ENCODE data around the gene CMBL. TPM values are rescaled to one million over a fixed set of nuclear protein-coding genes. Genes with fewer than 3 reads are reported as not detected.

CMBL gene
- total and polyA plus RNA-seq, 8 donors = 6.2 to 20.3 (median 11.6) TPM

- Histone ChIP-seq H3K27me3 (no peaks in the 10 kb centered on the region), H3K4me1 (no peaks in the 10 kb centered on the region), H3K4me3 (no peak overlapping the region), H3K27ac (no peak overlapping the region), H3K36me3 (peaks cover 7 to 76% (median 45%) of the 10 kb centered on the region in 3 donors), H3K9me3 (no peaks in the 10 kb centered on the region)
- FAIRE-seq = no peak
- WGBS, 2 donors = 59 to 66% methylated on average over 18 of the region's 18 CpGs
- no peak for TF ChIP-seq CTCF (IDR thresholded peaks at IDR 0.05)
- no peak for DNase-seq
- ATAC-seq = peak in 1 of 4 donors; percentile 17
- intact Hi-C loops (cut with DNase I) = no loop called here
These were observed 45.5 kb downstream of the CMBL start for GRCh38 chr5:10262121-10262774.

- TF ChIP-seq CTCF (IDR thresholded peaks at IDR 0.05) = no peak
- Histone ChIP-seq H3K9me3 (no peaks in the 10 kb centered on the region), H3K4me1 (no peaks in the 10 kb centered on the region), H3K36me3 (peaks cover 7 to 88% (median 54%) of the 10 kb centered on the region in 3 donors), H3K27me3 (no peaks in the 10 kb centered on the region), H3K27ac (no peak overlapping the region), H3K4me3 (no peak overlapping the region)
- intact Hi-C loops (cut with DNase I) = no loop called here
- WGBS, 2 donors = 84 to 85% methylated on average over 9 of the region's 9 CpGs
- FAIRE-seq (no peak), ATAC-seq (no peak), DNase-seq (no peak)
These were observed 46.6 kb downstream of the CMBL start for GRCh38 chr5:10261065-10261464.

GRCh38 chr5:10259899-10260298 is 47.8 kb downstream of the CMBL start:
- no peaks in the 10 kb centered on the region for H3K4me1 ChIP-seq
- 90% methylated on average over 5 of the region's 5 CpGs for WGBS, 2 donors
- no peak overlapping the region for H3K4me3 ChIP-seq
- H3K36me3 ChIP-seq = peaks cover 7 to 91% (median 65%) of the 10 kb centered on the region in 3 donors
- no peak for TF ChIP-seq CTCF (IDR thresholded peaks at IDR 0.05)
- no peaks in the 10 kb centered on the region for H3K9me3 ChIP-seq
- no peak overlapping the region for H3K27ac ChIP-seq
- DNase-seq = no peak
- FAIRE-seq = no peak
- no peak for ATAC-seq
- no peaks in the 10 kb centered on the region for H3K27me3 ChIP-seq
- intact Hi-C loops (cut with DNase I) = loop anchor here in 1 of 3 donors (10.0 kb wide), 1 partner anchor 125 kb away; no protein-coding TSS in a partner anchor

- H3K36me3 ChIP-seq = peaks cover 7 to 71% (median 53%) of the 10 kb centered on the region in 3 donors
- no peaks in the 10 kb centered on the region for H3K9me3 ChIP-seq
- no peak overlapping the region for H3K4me3 ChIP-seq
- H3K27ac ChIP-seq = no peak overlapping the region
- intact Hi-C loops (cut with DNase I) = loop anchor here in 1 of 3 donors (10.0 kb wide), 1 partner anchor 127 kb away; no protein-coding TSS in a partner anchor
- ATAC-seq (no peak), FAIRE-seq (no peak), DNase-seq (no peak)
- no peak for TF ChIP-seq CTCF (IDR thresholded peaks at IDR 0.05)
- no peaks in the 10 kb centered on the region for H3K27me3 ChIP-seq
- H3K4me1 ChIP-seq = no peaks in the 10 kb centered on the region
- 61 to 67% methylated on average over 8 of the region's 8 CpGs for WGBS, 2 donors
These were observed 49.8 kb downstream of the CMBL start for GRCh38 chr5:10257870-10258269.

DNA sequence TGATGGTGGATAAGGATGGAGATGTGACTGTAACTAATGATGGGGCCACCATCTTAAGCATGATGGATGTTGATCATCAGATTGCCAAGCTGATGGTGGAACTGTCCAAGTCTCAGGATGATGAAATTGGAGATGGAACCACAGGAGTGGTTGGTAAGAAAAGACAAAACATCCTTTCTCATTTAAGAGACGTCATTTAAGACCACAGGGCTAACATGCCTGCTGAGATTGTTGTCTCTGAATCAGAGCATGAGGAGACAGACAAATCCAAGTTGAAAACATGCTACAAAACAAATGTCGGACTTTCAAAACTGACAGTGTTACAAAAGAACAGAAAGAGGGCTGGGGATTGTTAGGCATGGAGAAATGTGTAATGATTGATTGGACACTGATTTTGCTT is 53.0 kb downstream of the CMBL start:
- WGBS, 2 donors = 40 to 42% methylated on average over 2 of the region's 2 CpGs
- intact Hi-C loops (cut with DNase I) = loop anchor here in 1 of 3 donors (10.0 kb wide), 1 partner anchor 130 kb away; no protein-coding TSS in a partner anchor
- H3K27ac ChIP-seq = no peak overlapping the region
- H3K9me3 ChIP-seq = no peaks in the 10 kb centered on the region
- TF ChIP-seq CTCF (IDR thresholded peaks at IDR 0.05) = no peak
- H3K36me3 ChIP-seq = peaks cover 7 to 42% (median 40%) of the 10 kb centered on the region in 3 donors
- H3K4me3 ChIP-seq = no peak overlapping the region
- FAIRE-seq (no peak), ATAC-seq (no peak), DNase-seq (no peak)
- H3K27me3 ChIP-seq = no peaks in the 10 kb centered on the region
- H3K4me1 ChIP-seq = peaks cover 7 to 16% (median 11%) of the 10 kb centered on the region in 3 donors

Data from pancreas (tissue), 10 donors.